HepG2 (cell line): Measurements from ENCODE around the gene CCM2. TPM values are rescaled to one million over a fixed set of nuclear protein-coding genes. Genes with fewer than 3 reads are reported as not detected.

ENCODE experiments used
- HNF1A ChIP-seq, 2 experiments: sonication (generic) in 1 of 2; formaldehyde crosslinking in 1 of 2; IDR thresholded peaks; 2 replicates each; pipeline versions ENCODE4 v1.4.0 to v1.6.1; 2016 to 2020; ENCODE audit warnings: borderline replicate concordance in 1 of 2, low read depth in 1 of 2, mild to moderate bottlenecking in 1 of 2, missing genetic modification reagents in 1 of 2
- HNRNPUL1 ChIP-seq: fragments of 200-400 bp; formaldehyde crosslinking; IDR thresholded peaks from 2 replicates; pipeline ENCODE4 v1.6.1; 2017; ENCODE audit warnings: low read depth, mild to moderate bottlenecking, low read length, moderate library complexity
- IRX3 ChIP-seq: sonication (generic); formaldehyde crosslinking; IDR thresholded peaks from 2 replicates; pipeline ENCODE4 v1.8.1; 2023; ENCODE audit warnings: mild to moderate bottlenecking, low read depth, missing genetic modification reagents, borderline replicate concordance
- ISL2 ChIP-seq: sonication (generic); formaldehyde crosslinking; IDR thresholded peaks from 2 replicates; pipeline ENCODE4 v1.5.0; 2020; ENCODE audit warnings: missing genetic modification reagents
- KDM6A ChIP-seq: IDR thresholded peaks from 2 replicates; pipeline ENCODE4 v1.6.1; 2016; ENCODE audit warnings: low read depth
- KLF13 ChIP-seq: sonication (generic); formaldehyde crosslinking; IDR thresholded peaks from 2 replicates; pipeline ENCODE4 v1.4.0; 2020; ENCODE audit warnings: mild to moderate bottlenecking, missing genetic modification reagents
- NCOA1 ChIP-seq: sonication (generic); formaldehyde crosslinking; IDR thresholded peaks from 2 replicates; pipeline ENCODE4 v1.9.0; 2021; ENCODE audit warnings: missing genetic modification reagents
- REL ChIP-seq: sonication (generic); formaldehyde crosslinking; conservative IDR thresholded peaks from 2 replicates; pipeline ENCODE4 v1.8.0; 2022; ENCODE audit warnings: mild to moderate bottlenecking, missing genetic modification reagents, moderate library complexity
- SIX1 ChIP-seq: sonication (generic); formaldehyde crosslinking; IDR thresholded peaks from 2 replicates; pipeline ENCODE4 v1.4.0; 2020; ENCODE audit warnings: missing genetic modification reagents, borderline replicate concordance
- ZNF552 ChIP-seq: sonication (generic); formaldehyde crosslinking; IDR thresholded peaks from 2 replicates; pipeline ENCODE4 v1.9.0; 2022; ENCODE audit warnings: missing genetic modification reagents, mild to moderate bottlenecking, borderline replicate concordance
- ZNF713 ChIP-seq: sonication (generic); formaldehyde crosslinking; IDR thresholded peaks from 2 replicates; pipeline ENCODE4 v1.4.0; 2020; ENCODE audit warnings: mild to moderate bottlenecking, missing genetic modification reagents
- polyA plus RNA-seq, 8 experiments: library from polyadenylated mRNA; depleted of rRNA in 3 of 8; stranded (reverse) in 7 of 8; unstranded in 1 of 8; fragments of >200 nt; fragmentation: Illumina TruSeq in 4 of 8; extraction: Trizol in 4 of 8; gene quantifications; 2 replicates each; pipeline versions ENCODE4 v1.2.1 to v1.2.3, GENCODE V29; 2011 to 2016; ENCODE audit warnings: low read depth in 4 of 8, missing spikeins in 1 of 8, mixed read lengths in 1 of 8; ENCODE audit not compliant: insufficient read depth in 1 of 8
- total RNA-seq, 5 experiments: library from RNA; depleted of rRNA; stranded (reverse); fragments of >200 nt; fragmentation: Illumina TruSeq; extraction: Trizol; gene quantifications; 2 replicates each; pipeline ENCODE4 v1.2.3, GENCODE V29; 2016; ENCODE audit warnings: low read depth in 1 of 5
- TF ChIP-seq, protein P1 (sequence below): sonication (generic); formaldehyde crosslinking; IDR thresholded peaks from 2 replicates; pipeline ENCODE4 v1.8.1; 2023; ENCODE audit warnings: missing genetic modification reagents, inconsistent platforms, borderline replicate concordance
- TF ChIP-seq, protein P2 (sequence below): sonication (generic); formaldehyde crosslinking; IDR thresholded peaks from 2 replicates; pipeline ENCODE4 v1.9.0; 2021; ENCODE audit warnings: mild to moderate bottlenecking, missing genetic modification reagents

Gene CCM2
- total and polyA plus RNA-seq, 2 of the 13 experiments (the other 11 are each of a cell fraction or from before 2014, with no cell fraction given), result 13.7 to 15.8 TPM

DNA sequence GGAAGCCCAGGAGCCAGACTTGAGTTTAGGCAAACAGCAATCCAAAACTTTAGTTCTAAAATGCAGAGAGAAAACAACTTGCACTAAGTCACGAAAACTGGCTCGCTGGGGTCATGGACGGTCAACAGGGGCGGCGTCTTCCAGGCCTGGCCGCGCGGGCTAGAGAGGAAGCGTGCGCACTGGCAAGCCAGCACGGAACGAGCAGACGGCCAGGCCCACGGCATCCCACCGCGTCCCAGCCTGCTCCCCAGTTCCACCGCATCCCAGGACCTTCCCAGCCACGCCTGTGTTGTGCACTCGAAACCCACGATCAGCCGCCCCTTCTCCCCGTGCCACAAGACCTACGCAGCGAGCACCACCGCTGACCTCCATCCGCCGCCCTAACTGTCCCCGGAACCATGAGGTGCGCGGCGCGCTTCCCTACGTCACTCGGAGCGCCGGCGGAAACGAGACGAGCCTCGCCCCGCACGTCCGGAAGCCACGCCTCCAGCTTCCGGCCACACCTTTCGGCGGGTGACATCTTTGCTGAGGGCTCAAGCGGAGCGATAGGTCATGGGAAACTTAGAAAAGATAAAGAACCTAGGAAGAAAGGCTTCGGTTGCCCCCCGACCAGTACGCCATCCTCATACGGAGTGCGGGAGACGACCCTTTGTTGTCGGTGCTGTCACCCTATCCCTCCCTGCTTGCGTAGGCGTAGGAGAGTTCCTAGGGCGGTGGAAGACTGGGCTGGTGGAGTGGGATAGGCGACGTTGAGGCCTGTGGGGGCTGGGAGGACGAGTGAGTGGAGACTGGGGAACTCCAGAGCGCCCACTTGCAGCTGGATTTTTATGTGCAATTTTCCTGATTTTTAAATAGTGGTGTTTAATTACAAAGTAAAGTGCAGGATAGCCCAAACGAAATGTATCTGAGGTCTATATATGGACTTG is 111.6 kb downstream of the CCM2 start, which contains the start of gene TBRG4 (continued):
- TF ChIP-seq, protein P1, sequence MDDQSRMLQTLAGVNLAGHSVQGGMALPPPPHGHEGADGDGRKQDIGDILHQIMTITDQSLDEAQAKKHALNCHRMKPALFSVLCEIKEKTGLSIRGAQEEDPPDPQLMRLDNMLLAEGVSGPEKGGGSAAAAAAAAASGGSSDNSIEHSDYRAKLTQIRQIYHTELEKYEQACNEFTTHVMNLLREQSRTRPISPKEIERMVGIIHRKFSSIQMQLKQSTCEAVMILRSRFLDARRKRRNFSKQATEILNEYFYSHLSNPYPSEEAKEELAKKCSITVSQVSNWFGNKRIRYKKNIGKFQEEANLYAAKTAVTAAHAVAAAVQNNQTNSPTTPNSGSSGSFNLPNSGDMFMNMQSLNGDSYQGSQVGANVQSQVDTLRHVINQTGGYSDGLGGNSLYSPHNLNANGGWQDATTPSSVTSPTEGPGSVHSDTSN (CRISPR knock-in tag), result no peak
- TF ChIP-seq NCOA1 (CRISPR knock-in tag), result peak; percentile 95; the same call in 1 of the 2 replicates
- peak; percentile 76; the same call in 1 of the 2 replicates for TF ChIP-seq KLF13 (CRISPR knock-in tag)
- no peak for TF ChIP-seq HNRNPUL1
- TF ChIP-seq REL (CRISPR knock-in tag), result peak; percentile 97
- no peak for TF ChIP-seq KDM6A (CRISPR knock-in tag)
- TF ChIP-seq, protein P2, sequence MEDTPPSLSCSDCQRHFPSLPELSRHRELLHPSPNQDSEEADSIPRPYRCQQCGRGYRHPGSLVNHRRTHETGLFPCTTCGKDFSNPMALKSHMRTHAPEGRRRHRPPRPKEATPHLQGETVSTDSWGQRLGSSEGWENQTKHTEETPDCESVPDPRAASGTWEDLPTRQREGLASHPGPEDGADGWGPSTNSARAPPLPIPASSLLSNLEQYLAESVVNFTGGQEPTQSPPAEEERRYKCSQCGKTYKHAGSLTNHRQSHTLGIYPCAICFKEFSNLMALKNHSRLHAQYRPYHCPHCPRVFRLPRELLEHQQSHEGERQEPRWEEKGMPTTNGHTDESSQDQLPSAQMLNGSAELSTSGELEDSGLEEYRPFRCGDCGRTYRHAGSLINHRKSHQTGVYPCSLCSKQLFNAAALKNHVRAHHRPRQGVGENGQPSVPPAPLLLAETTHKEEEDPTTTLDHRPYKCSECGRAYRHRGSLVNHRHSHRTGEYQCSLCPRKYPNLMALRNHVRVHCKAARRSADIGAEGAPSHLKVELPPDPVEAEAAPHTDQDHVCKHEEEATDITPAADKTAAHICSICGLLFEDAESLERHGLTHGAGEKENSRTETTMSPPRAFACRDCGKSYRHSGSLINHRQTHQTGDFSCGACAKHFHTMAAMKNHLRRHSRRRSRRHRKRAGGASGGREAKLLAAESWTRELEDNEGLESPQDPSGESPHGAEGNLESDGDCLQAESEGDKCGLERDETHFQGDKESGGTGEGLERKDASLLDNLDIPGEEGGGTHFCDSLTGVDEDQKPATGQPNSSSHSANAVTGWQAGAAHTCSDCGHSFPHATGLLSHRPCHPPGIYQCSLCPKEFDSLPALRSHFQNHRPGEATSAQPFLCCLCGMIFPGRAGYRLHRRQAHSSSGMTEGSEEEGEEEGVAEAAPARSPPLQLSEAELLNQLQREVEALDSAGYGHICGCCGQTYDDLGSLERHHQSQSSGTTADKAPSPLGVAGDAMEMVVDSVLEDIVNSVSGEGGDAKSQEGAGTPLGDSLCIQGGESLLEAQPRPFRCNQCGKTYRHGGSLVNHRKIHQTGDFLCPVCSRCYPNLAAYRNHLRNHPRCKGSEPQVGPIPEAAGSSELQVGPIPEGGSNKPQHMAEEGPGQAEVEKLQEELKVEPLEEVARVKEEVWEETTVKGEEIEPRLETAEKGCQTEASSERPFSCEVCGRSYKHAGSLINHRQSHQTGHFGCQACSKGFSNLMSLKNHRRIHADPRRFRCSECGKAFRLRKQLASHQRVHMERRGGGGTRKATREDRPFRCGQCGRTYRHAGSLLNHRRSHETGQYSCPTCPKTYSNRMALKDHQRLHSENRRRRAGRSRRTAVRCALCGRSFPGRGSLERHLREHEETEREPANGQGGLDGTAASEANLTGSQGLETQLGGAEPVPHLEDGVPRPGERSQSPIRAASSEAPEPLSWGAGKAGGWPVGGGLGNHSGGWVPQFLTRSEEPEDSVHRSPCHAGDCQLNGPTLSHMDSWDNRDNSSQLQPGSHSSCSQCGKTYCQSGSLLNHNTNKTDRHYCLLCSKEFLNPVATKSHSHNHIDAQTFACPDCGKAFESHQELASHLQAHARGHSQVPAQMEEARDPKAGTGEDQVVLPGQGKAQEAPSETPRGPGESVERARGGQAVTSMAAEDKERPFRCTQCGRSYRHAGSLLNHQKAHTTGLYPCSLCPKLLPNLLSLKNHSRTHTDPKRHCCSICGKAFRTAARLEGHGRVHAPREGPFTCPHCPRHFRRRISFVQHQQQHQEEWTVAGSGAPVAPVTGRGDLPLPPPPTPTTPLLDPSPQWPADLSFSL (CRISPR knock-in tag), result 0 out of 2 replicates have a peak, but pooled peaks have one; percentile 40
- TF ChIP-seq ZNF713, result 0 out of 2 replicates have a peak, but pooled peaks have one; percentile 82
- no peak; the same call in 1 of the 2 replicates for TF ChIP-seq ISL2
- peak; percentile 14 for TF ChIP-seq HNF1A (IDR thresholded peaks at IDR 0.05; ENCODE audit: low read depth)
- peak; percentile 86 for TF ChIP-seq HNF1A (CRISPR knock-in tag; IDR thresholded peaks at IDR 0.05; ENCODE audit: borderline replicate concordance)
- TF ChIP-seq SIX1 (CRISPR knock-in tag), result no peak
- no peak for TF ChIP-seq IRX3 (CRISPR knock-in tag)
- peak; percentile 90 for TF ChIP-seq ZNF552 (CRISPR knock-in tag)
